Pulmonary artery endothelial cell (primary cell): ENCODE measurements around the gene BMERB1. TPM values are rescaled to one million over a fixed set of nuclear protein-coding genes. Genes with fewer than 3 reads are reported as not detected.

ENCODE experiments used
- DNase-seq: peaks from one replicate; pipeline ENCODE4 v3.0.0-alpha.2; 2011; ENCODE audit warnings: low read depth, low spot score
- total RNA-seq: library from RNA; depleted of rRNA; stranded (reverse); fragments of >200 nt; gene quantifications from 2 replicates; pipeline ENCODE4 v1.2.3, GENCODE V29; 2014

The BMERB1 gene
- total RNA-seq, 1 donor from 2014 or later = 22.4 TPM

GRCh38 chr16:15608398-15609285, 174.3 kb downstream of the BMERB1 start:
- no peak for DNase-seq

- DNase-seq = no peak
These were observed 174.9 kb downstream of the BMERB1 start for GRCh38 chr16:15609286-15609649.

GRCh38 chr16:15610369-15610871, 176.0 kb downstream of the BMERB1 start:
- DNase-seq = no peak

GRCh38 chr16:15611610-15612009, 177.2 kb downstream of the BMERB1 start:
- no peak for DNase-seq

GRCh38 chr16:15613676-15614075, 179.3 kb downstream of the BMERB1 start:
- DNase-seq = no peak

GRCh38 chr16:15616012-15616411, 181.6 kb downstream of the BMERB1 start:
- no peak for DNase-seq

- DNase-seq = no peak
These were observed 182.2 kb downstream of the BMERB1 start for GRCh38 chr16:15616475-15617165.

- no peak for DNase-seq
These were observed 183.5 kb downstream of the BMERB1 start for GRCh38 chr16:15617901-15618300.

- DNase-seq = no peak
These were observed 184.0 kb downstream of the BMERB1 start for GRCh38 chr16:15618392-15618791.

- no peak for DNase-seq
These were observed 186.3 kb downstream of the BMERB1 start for GRCh38 chr16:15620611-15621195.

- no peak for DNase-seq
These were observed 187.1 kb downstream of the BMERB1 start for GRCh38 chr16:15621456-15621855.

GRCh38 chr16:15621889-15622288, 187.5 kb downstream of the BMERB1 start:
- DNase-seq = no peak

- DNase-seq = no peak
These were observed 197.5 kb downstream of the BMERB1 start for GRCh38 chr16:15631730-15632409.

GRCh38 chr16:15635926-15636325, 201.5 kb downstream of the BMERB1 start:
- DNase-seq = no peak

- no peak for DNase-seq
These were observed 202.0 kb downstream of the BMERB1 start for GRCh38 chr16:15636392-15636873.

Other genes with a start within 250 kb of the BMERB1 start
- 1.1 and 1.3 TPM in 2 replicates for gene NPIPA5, start 56.3 kb upstream of the BMERB1 start, total RNA-seq
- gene MPV17L, start 38.8 kb upstream of the BMERB1 start, total RNA-seq = 0.33 and 0.39 TPM in 2 replicates
- gene MARF1, start 208.6 kb downstream of the BMERB1 start, total RNA-seq = 11.2 and 15.1 TPM in 2 replicates
- 49.8 and 74.5 TPM in 2 replicates for gene NDE1, start 215.7 kb downstream of the BMERB1 start, total RNA-seq